ENCODE measurements around the gene MAML2. TPM values are rescaled to one million over a fixed set of nuclear protein-coding genes. Genes with fewer than 3 reads are reported as not detected.

MAML2 gene
- total RNA-seq, 3 donors from 2014 or later = 45.6 to 82.8 (median 68.2) TPM

- Histone ChIP-seq H3K4me3 (no peak overlapping the region), H3K36me3 (no peaks in the 10 kb centered on the region), H3K4me1 (peaks cover 8 to 9% of the 10 kb centered on the region in 2 donors), H3K27ac (peak overlapping the region in 1 of 2 donors; percentile 63), H3K9me3 (no peaks in the 10 kb centered on the region), H3K27me3 (no peaks in the 10 kb centered on the region)
- TF ChIP-seq POLR2A (IDR thresholded peaks at IDR 0.05) (no peak), POLR2AphosphoS5 (IDR thresholded peaks at IDR 0.05) (no peak), CTCF (IDR thresholded peaks at IDR 0.05) (no peak)
- no peak for DNase-seq (ENCODE audit: low spot score in 2 of 2)
- intact Hi-C loops (cut with DNase I; ENCODE audit: low total_unique reads) = no loop called here
These were observed 306.1 kb downstream of the MAML2 start for GRCh38 chr11:96036863-96037262.

- intact Hi-C loops (cut with DNase I; ENCODE audit: low total_unique reads) = no loop called here
- TF ChIP-seq CTCF (IDR thresholded peaks at IDR 0.05) = no peak
- TF ChIP-seq POLR2AphosphoS5 (IDR thresholded peaks at IDR 0.05) = no peak
- no peak for TF ChIP-seq POLR2A (IDR thresholded peaks at IDR 0.05)
- Histone ChIP-seq H3K4me3 (no peak overlapping the region), H3K27me3 (no peaks in the 10 kb centered on the region), H3K36me3 (no peaks in the 10 kb centered on the region), H3K4me1 (peaks cover 8 to 9% of the 10 kb centered on the region in 2 donors), H3K9me3 (no peaks in the 10 kb centered on the region), H3K27ac (peak overlapping the region; percentile 57 to 63)
- DNase-seq (ENCODE audit: low spot score in 2 of 2) = no peak
These were observed 307.3 kb downstream of the MAML2 start for GRCh38 chr11:96035740-96036078.

- no peaks in the 10 kb centered on the region for H3K36me3 ChIP-seq
- intact Hi-C loops (cut with DNase I; ENCODE audit: low total_unique reads) = no loop called here
- H3K27me3 ChIP-seq = no peaks in the 10 kb centered on the region
- H3K4me3 ChIP-seq = no peak overlapping the region
- H3K4me1 ChIP-seq = peaks cover 8 to 9% of the 10 kb centered on the region in 2 donors
- no peak for DNase-seq (ENCODE audit: low spot score in 2 of 2)
- TF ChIP-seq POLR2A (IDR thresholded peaks at IDR 0.05) (no peak), POLR2AphosphoS5 (IDR thresholded peaks at IDR 0.05) (no peak), CTCF (IDR thresholded peaks at IDR 0.05) (no peak)
- H3K27ac ChIP-seq = peak overlapping the region; percentile 57 to 63
- no peaks in the 10 kb centered on the region for H3K9me3 ChIP-seq
These were observed 307.8 kb downstream of the MAML2 start for GRCh38 chr11:96035031-96035739.

GRCh38 chr11:96033599-96033998 is 309.4 kb downstream of the MAML2 start:
- Histone ChIP-seq H3K27ac (peak overlapping the region; percentile 54 to 57), H3K36me3 (no peaks in the 10 kb centered on the region), H3K4me1 (peaks cover 8 to 9% of the 10 kb centered on the region in 2 donors), H3K27me3 (no peaks in the 10 kb centered on the region), H3K4me3 (no peak overlapping the region), H3K9me3 (no peaks in the 10 kb centered on the region)
- DNase-seq (ENCODE audit: low spot score in 2 of 2) = no peak
- intact Hi-C loops (cut with DNase I; ENCODE audit: low total_unique reads) = no loop called here
- TF ChIP-seq POLR2A (IDR thresholded peaks at IDR 0.05) (no peak), POLR2AphosphoS5 (IDR thresholded peaks at IDR 0.05) (peak in 1 of 3 donors; percentile 30)

GRCh38 chr11:96033095-96033494 is 309.9 kb downstream of the MAML2 start:
- no peaks in the 10 kb centered on the region for H3K27me3 ChIP-seq
- no peaks in the 10 kb centered on the region for H3K9me3 ChIP-seq
- no peak overlapping the region for H3K4me3 ChIP-seq
- H3K27ac ChIP-seq = peak overlapping the region; percentile 54 to 57
- DNase-seq (ENCODE audit: low spot score in 2 of 2) = no peak
- H3K36me3 ChIP-seq = no peaks in the 10 kb centered on the region
- H3K4me1 ChIP-seq = peaks cover 8 to 9% of the 10 kb centered on the region in 2 donors
- intact Hi-C loops (cut with DNase I; ENCODE audit: low total_unique reads) = no loop called here
- TF ChIP-seq POLR2A (IDR thresholded peaks at IDR 0.05) = no peak
- no peak for TF ChIP-seq POLR2AphosphoS5 (IDR thresholded peaks at IDR 0.05)
- no peak for TF ChIP-seq CTCF (IDR thresholded peaks at IDR 0.05)
